ENCODE results near the gene IL10.

IL10 gene

DNA sequence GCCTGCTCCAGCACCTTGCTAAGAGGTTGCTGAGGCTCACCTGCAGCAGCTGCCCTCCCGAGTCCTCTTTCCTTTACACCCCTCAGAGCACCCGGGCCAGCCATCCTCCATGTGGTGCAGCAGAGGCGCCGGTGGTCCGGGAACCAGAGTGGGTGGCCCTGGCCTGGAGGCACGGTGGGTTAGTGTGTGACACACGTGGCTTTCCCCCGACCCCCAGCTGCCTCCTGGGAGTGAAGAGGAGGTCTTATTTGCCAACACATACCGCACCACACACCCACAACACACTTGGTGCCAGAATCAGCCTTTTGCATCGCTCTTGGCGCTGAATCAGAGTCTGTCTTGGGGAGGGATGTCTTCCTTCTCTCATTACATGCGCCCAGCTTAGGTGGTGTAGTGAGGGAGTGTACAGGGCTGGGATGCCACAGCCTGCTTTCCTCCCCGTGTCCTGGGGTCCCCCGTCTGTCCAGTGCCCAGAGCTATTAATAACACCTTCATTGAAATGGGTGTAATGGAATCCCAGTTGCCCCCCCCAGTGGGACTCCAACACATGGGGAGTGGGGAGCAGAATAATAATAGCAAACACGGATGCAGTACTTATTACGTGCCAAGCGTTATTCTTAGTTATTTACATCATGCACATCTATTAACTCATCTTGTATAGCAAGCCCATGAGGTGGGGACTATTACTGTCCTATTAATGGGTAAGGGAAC, 49.4 kb downstream of the IL10 start:
- DNase-seq: no peak
- in situ Hi-C loops (cut with MboI; ENCODE audit: low pct_unique_long_range_greater_than_20kb, low sequenced_read_pairs): no loop called here

DNA sequence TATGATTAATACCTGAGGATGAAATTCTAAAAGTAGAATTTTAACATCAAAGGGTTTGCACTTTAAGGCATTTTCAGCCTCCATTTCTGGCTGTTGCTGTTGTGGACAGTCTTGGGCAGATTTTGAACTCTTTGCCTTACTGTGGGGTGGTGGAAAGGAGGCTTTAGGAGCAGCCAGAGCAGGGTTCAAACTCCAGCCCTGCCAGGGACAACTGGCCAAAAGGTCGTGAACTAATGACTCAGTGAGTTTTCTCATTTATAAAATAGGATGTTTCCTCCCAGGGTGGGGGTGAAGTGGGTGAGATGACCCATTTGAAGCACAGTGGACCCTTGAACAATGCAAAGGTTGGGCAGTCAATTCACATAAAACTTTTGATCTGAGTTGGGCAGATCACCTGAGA, 50.8 kb downstream of the IL10 start:
- in situ Hi-C loops (cut with MboI; ENCODE audit: low pct_unique_long_range_greater_than_20kb, low sequenced_read_pairs): no loop called here
- no peak for DNase-seq

GRCh38 chr1:206719169-206719839, 53.0 kb downstream of the IL10 start:
- no peak for DNase-seq
- in situ Hi-C loops (cut with MboI; ENCODE audit: low pct_unique_long_range_greater_than_20kb, low sequenced_read_pairs): no loop called here

DNA sequence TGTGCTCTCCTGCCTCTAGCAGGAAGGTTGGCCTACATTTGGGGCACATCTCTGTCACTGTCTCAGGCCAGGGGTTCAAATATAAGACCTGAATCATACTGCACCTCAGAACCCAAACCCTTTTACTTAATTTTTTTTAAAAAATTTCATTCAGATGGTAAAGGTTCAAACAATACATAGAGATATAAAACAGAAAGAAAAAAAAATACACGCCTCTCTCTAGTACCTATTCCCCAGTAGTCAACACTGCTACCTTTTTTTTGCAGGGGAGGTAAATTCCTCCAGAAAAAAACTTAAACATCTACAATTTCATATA, 54.7 kb downstream of the IL10 start:
- no peak for DNase-seq
- in situ Hi-C loops (cut with MboI; ENCODE audit: low pct_unique_long_range_greater_than_20kb, low sequenced_read_pairs): no loop called here
